ENCODE results near the gene PSMB2. TPM values are rescaled to one million over a fixed set of nuclear protein-coding genes. Genes with fewer than 3 reads are reported as not detected.

PSMB2 gene
- total RNA-seq, 1 donor from 2014 or later: 39.3 TPM

GRCh38 chr1:35574125-35574654 lies 67.1 kb downstream of the PSMB2 start:
- ATAC-seq: no peak
- DNase-seq (ENCODE audit: low spot score): no peak

DNA sequence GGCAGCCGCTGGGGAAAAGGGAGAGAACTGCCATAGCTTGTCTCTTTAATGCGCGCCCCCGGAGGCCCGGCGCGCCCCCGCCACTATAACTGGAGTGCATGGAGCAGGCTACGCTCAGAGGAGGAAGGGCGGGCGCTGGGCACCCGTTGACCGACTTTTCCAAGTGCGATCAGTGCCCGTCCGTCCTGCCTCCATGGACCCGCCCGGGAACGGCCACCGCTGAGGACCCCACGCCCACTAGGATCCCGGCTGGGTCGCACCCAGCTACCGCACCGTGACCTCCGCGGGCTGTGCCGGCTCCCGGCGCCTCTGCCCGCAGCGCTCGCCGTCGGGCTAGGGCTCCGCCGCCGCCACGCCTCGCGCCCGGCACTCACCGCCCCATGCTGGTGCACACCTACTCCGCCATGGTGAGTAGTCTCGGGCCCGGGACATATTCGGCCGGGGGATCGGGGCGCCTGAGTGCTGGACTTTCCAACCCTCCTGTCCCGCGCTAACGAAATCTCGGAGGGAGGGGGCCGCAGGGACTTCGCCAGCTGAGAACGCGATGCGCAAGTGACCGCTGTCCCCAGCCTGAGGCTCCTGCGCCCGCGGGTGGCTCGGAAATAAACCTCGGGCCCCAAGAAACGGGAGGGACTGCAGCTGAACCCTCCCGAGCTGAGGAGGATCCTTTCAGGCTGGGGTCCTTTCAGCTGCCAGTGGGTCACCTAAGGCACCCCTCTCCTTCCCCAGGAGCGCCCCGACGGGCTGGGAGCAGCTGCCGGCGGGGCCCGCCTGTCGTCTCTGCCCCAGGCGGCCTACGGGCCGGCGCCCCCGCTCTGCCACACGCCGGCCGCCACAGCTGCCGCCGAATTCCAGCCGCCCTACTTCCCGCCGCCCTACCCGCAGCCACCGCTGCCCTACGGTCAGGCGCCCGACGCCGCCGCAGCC lies 67.9 kb downstream of the PSMB2 start, which contains the start of gene TFAP2E:
Gene TFAP2E, plus strand, starts transcription at position 117 of the 927 bp plus-strand sequence. Its CDS starts 264 bp downstream, at position 381.
- ATAC-seq (peak; percentile 10), DNase-seq (ENCODE audit: low spot score) (no peak)

DNA sequence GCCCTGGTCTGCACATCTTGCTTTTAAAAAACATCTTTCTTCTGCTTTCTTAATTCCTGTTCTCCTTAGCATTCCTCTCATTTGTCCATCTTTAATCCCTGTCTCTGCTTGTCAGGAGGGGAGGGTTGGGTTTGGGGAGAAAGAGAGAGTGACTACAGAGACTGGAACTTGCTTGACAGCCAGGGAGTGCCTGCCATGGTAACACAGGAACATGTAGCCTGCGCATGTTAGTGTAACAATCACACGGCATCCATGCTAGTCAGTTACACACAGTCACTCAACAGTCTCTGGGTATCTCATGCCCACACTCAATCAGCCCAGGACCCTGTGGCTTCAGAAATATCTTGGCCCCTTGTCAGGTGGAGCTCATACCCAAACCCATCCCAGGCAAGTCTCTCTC lies 69.0 kb downstream of the PSMB2 start:
- DNase-seq (ENCODE audit: low spot score) (no peak), ATAC-seq (no peak)

GRCh38 chr1:35571263-35571662 lies 70.1 kb downstream of the PSMB2 start:
- DNase-seq (ENCODE audit: low spot score): no peak
- no peak for ATAC-seq

GRCh38 chr1:35570589-35571137 lies 70.7 kb downstream of the PSMB2 start:
- ATAC-seq: no peak
- no peak for DNase-seq (ENCODE audit: low spot score)

GRCh38 chr1:35569936-35570335 lies 71.4 kb downstream of the PSMB2 start:
- ATAC-seq: no peak

DNA sequence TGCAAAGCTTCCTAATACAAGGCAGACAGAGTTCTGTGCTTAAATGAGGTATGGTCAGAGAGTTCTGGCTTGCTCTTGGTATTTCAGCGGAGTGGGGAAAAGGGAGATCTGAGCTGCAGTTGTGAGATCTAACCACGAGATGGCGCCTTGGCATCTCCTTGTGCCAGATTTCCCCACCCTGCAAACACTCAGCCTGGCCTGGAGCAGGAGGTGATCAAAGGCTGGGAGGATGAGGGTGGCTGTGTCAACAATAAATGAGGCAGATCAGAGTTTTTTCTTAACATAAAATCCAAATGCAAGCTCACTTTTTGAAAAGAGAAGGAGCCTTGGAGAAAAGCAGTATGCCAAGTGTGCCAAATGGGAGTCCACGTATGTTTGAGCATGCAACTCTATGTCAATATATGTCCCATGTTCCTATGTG lies 72.3 kb downstream of the PSMB2 start:
- ATAC-seq: peak; percentile 91

More at GRCh38 chr1:35569936-35570335, 71.4 kb downstream of the PSMB2 start:
- no peak for DNase-seq (ENCODE audit: low spot score)

GRCh38 chr1:35567947-35568558 lies 73.3 kb downstream of the PSMB2 start:
- ATAC-seq: no peak
- DNase-seq (ENCODE audit: low spot score): peak; percentile 18

More for the DNA sequence above, 72.3 kb downstream of the PSMB2 start:
- peak; percentile 71 for DNase-seq (ENCODE audit: low spot score)

- ATAC-seq: no peak
- DNase-seq (ENCODE audit: low spot score): peak; percentile 43
Measured at GRCh38 chr1:35565742-35566133, 75.6 kb downstream of the PSMB2 start.

GRCh38 chr1:35564884-35565741 lies 76.2 kb downstream of the PSMB2 start:
- peak; percentile 45 for DNase-seq (ENCODE audit: low spot score)
- no peak for ATAC-seq

DNA sequence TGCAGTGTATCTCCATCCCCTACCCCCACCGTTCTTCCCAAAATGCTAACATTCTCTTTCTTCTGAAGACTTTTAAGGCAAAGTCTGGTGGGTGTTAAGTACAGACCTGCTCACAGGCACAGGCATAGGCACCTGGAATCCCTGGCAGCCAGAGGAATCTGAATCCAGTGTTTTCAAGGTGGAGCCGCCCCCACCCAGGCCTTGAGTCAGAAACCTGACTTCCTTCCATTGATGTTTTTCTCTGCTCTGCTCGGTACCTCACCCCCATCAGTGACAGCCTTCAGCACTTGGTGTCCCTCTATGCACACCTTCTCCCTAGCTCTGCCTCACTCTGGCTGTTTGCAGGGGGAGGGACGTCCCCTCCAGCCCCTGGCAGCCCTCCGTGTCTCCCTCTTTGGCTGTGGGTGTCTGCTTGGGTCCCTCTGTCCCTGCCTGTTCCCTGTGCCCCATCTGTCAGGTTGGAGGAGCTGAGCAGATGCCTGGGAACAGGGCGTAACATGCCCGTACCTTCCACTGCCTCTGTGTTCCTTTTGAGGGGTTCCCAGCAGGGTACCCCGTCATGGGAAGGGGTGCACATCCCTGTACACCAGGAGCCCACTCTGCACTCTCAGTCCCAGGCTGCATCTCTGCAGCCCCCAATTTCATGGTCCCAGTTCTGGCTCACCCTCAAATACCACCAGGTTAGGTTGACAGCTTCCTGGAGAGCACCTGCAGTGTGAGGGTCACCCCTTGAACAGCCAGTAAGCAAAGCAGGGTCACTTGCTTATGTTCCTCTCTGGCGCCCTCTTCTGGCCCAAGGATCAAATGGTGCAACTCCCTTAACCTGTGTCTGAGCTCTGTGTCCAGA lies 77.1 kb downstream of the PSMB2 start:
- DNase-seq (ENCODE audit: low spot score) (peak; percentile 75), ATAC-seq (peak; percentile 59)

DNA sequence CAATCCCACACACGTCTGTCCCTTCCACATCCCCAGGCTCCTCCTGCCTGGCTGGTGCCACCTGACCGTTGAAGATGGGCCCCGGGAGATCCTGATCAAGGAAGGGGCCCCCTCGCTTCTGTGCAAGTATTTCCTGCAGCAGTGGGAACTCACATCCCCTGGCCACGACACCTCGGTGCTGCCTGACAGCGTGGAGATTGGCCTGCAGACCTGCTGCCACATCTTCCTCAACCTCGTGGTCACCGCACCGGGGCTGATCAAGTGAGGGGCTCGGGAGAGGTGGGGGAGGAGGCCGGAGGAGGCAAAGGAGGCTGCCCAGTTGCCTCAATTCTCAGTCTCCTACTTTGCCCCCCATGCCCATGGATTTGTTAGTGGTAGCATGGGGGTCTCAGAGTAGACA lies 78.2 kb downstream of the PSMB2 start:
- DNase-seq (ENCODE audit: low spot score) (no peak), ATAC-seq (no peak)

DNA sequence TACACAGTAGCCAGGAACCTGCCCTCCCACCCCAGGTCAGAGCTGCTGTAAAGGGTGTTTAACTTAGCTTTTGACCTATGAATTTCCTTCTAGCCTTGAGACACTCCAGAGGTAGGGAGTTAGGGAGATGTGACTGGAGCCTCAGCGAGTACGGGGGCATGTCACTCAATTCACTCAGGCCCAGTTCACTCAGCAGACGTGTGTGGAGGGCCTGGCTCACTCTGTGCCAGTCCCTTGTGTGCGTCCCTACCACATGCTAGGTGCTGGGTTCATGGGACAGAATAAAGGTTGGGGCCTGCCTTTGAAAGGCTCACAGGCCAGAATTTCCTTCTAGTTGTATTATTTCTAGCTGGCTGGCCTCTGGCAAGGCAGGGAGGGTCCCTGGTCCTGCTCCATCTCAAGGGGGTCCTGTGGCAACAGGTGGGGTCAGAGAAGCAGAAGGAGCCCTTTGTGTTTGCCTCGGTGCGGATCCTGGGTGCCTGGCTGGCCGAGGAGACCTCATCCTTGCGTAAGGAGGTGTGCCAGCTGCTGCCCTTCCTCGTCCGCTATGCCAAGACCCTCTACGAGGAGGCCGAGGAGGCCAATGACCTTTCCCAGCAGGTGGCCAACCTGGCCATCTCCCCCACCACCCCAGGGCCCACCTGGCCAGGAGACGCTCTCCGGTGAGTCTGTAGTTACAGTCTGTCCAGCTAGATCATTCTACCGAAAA lies 79.2 kb downstream of the PSMB2 start:
- DNase-seq (ENCODE audit: low spot score) (no peak), ATAC-seq (no peak)

- ATAC-seq (no peak), DNase-seq (ENCODE audit: low spot score) (no peak)
Measured at GRCh38 chr1:35561297-35561971, 79.9 kb downstream of the PSMB2 start.

DNA sequence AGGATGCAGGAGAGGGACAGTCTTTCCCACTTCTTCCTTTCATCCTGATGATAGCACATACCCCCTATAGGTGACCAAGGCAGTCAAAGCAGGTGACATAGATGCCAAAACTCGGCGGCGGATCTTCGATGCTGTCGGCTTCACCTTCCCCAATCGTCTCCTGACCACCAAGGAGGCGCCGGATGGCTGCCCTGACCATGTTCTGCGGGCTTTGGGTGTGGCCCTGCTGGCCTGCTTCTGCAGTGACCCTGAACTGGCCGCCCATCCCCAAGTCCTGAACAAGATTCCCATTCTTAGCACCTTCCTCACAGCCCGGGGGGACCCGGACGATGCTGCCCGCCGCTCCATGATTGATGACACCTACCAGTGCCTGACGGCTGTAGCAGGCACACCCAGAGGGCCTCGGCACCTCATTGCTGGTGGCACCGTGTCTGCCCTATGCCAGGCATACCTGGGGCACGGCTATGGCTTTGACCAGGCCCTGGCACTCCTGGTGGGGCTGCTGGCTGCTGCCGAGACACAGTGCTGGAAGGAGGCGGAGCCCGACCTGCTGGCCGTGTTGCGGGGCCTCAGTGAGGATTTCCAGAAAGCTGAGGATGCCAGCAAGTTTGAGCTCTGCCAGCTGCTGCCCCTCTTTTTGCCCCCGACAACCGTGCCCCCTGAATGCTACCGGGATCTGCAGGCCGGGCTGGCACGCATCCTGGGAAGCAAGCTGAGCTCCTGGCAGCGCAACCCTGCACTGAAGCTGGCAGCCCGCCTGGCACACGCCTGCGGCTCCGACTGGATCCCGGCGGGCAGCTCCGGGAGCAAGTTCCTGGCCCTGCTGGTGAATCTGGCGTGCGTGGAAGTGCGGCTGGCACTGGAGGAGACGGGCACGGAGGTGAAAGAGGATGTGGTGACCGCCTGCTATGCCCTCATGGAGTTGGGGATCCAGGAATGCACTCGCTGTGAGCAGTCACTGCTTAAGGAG lies 80.8 kb downstream of the PSMB2 start:
- DNase-seq (ENCODE audit: low spot score): peak; percentile 85
- ATAC-seq: peak; percentile 55

DNA sequence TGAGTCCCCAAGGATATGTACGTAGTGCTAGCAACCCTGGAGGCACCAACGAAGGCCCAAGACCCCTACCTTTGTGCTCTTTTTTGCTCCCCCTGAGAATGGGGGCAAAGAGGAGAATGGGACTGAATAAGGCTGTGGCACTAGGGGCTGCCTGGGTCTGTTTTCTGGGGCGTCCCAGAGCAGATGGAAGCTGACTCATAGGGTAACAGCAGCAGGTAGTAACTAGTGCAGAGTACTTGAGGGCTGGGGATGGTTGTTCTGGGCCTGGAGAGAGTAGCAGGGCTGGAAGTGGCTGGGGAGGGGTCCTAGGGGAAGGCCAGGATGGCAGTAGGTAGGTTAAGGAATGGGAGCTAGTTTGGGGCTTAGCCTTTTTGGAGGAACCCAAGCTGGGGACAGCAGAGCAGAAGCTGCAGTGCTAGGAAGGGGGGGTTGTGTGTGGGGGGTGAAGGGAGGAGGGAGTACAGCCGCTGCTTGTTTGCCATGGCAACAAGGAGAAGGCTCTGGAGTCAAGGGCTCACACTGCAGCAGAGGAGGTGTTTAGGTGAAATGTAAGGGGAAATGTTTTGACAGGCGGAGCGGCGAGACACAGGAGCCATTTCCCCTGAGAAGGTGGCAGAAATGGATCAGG lies 81.9 kb downstream of the PSMB2 start:
- ATAC-seq (no peak), DNase-seq (ENCODE audit: low spot score) (no peak)

All from left lobe of liver (tissue), 2 donors.